Caki2 (cell line): ENCODE data around the gene HOXB7. TPM values are rescaled to one million over a fixed set of nuclear protein-coding genes. Genes with fewer than 3 reads are reported as not detected.

Experiments used
- DNase-seq: peaks from one replicate; pipeline ENCODE4 v3.0.0-alpha.2; 2015; ENCODE audit warnings: low read depth
- in situ Hi-C: cut with HindIII; loops from 2 replicates; pipeline ENCODE4 v1.10.0; 2016; ENCODE audit warnings: low sequenced_read_pairs, low pct_unique_long_range_greater_than_20kb, mixed read lengths
- total RNA-seq: library from RNA; depleted of rRNA; stranded (reverse); fragments of >200 nt; shearing (Covaris generic); gene quantifications from 2 replicates; pipeline ENCODE4 v1.2.3, GENCODE V29; 2014; ENCODE audit warnings: low replicate concordance

HOXB7 gene
- total RNA-seq, 1 experiment from 2014 or later: 21.5 TPM

GRCh38 chr17:48615047-48615962 lies 4.5 kb upstream of the HOXB7 start, which contains the start of gene HOXB8:
Gene HOXB8, minus strand, starts transcription at chr17:48615292. Its CDS starts 588 bp downstream, at chr17:48614704.
- no peak for DNase-seq
- in situ Hi-C loops: no loop called here

- DNase-seq: no peak
Measured at GRCh38 chr17:48613862-48614694, 3.3 kb upstream of the HOXB7 start.

GRCh38 chr17:48612854-48613691 lies 2.3 kb upstream of the HOXB7 start:
- DNase-seq: peak; percentile 69
- in situ Hi-C loops: no loop called here

More at GRCh38 chr17:48613862-48614694, 3.3 kb upstream of the HOXB7 start:
- in situ Hi-C loops: no loop called here

GRCh38 chr17:48612456-48612853 lies 1.6 kb upstream of the HOXB7 start:
- DNase-seq: peak; percentile 60
- in situ Hi-C loops: no loop called here

- peak; percentile 79 for DNase-seq
- in situ Hi-C loops: no loop called here
Measured at GRCh38 chr17:48611681-48612455, 1.1 kb upstream of the HOXB7 start.

- in situ Hi-C loops: no loop called here
- DNase-seq: peak; percentile 73
Measured at GRCh38 chr17:48611213-48611612, 396 bp upstream of the HOXB7 start.

- DNase-seq: peak; percentile 20
- in situ Hi-C loops: no loop called here
Measured at GRCh38 chr17:48609759-48610281, 997 bp downstream of the HOXB7 start.

GRCh38 chr17:48609033-48609432 lies 1.8 kb downstream of the HOXB7 start:
- in situ Hi-C loops: no loop called here
- DNase-seq: no peak

- in situ Hi-C loops: no loop called here
Measured at GRCh38 chr17:48608494-48608834, 2.4 kb downstream of the HOXB7 start.

GRCh38 chr17:48606892-48607614 lies 3.8 kb downstream of the HOXB7 start:
- in situ Hi-C loops: no loop called here
- no peak for DNase-seq

More at GRCh38 chr17:48608494-48608834, 2.4 kb downstream of the HOXB7 start:
- no peak for DNase-seq

GRCh38 chr17:48605991-48606891 lies 4.6 kb downstream of the HOXB7 start:
- DNase-seq: no peak
- in situ Hi-C loops: no loop called here

- DNase-seq: no peak
- in situ Hi-C loops: no loop called here
Measured at GRCh38 chr17:48605409-48605919, 5.4 kb downstream of the HOXB7 start.

- DNase-seq: peak; percentile 78
- in situ Hi-C loops: no loop called here
Measured at GRCh38 chr17:48604770-48605329, 6.0 kb downstream of the HOXB7 start, which contains the start of gene HOXB6. Gene HOXB6, minus strand, starts transcription at chr17:48604986. Its CDS starts 6,836 bp downstream, at chr17:48598150.

- in situ Hi-C loops: no loop called here
- peak; percentile 76 for DNase-seq
Measured at GRCh38 chr17:48603959-48604769, 6.7 kb downstream of the HOXB7 start.
